Measurements from ENCODE around the gene ZNF536. TPM values are rescaled to one million over a fixed set of nuclear protein-coding genes. Genes with fewer than 3 reads are reported as not detected.

ZNF536 gene
- total and polyA plus RNA-seq, 2 of the 13 experiments (the other 11 are each of a cell fraction or from before 2014, with no cell fraction given): not detected

- Histone ChIP-seq H3K9ac (ENCODE audit: insufficient read depth, low read depth, low read length) (no peak overlapping the region), H3K36me3 (replicated peaks in 1 of 2; ENCODE audit: control insufficient read depth in 1 of 2, insufficient read depth in 2 of 2, low read length in 2 of 2) (no peaks in the 10 kb centered on the region), H3K4me3 (replicated peaks in 1 of 3; ENCODE audit: insufficient read depth in 1 of 3, low read depth in 2 of 3, low read length in 3 of 3) (no peak overlapping the region), H4K20me1 (ENCODE audit: insufficient read depth, low read length) (no peaks in the 10 kb centered on the region), H3K4me2 (ENCODE audit: low read depth, low read length) (no peak overlapping the region), H3K27me3 (ENCODE audit: control insufficient read depth in 1 of 2, insufficient read depth in 2 of 2, low read length in 2 of 2) (no peaks in the 10 kb centered on the region; a peak in 2 of 5 replicates), H3K79me2 (ENCODE audit: insufficient read depth, low read length) (no peaks in the 10 kb centered on the region), H2AFZ (ENCODE audit: low read length) (no peak overlapping the region), H3K4me1 (ENCODE audit: insufficient read depth, low read length) (no peaks in the 10 kb centered on the region), H3K27ac (ENCODE audit: extremely low read length, insufficient read depth, low read length) (no peak overlapping the region), H3K9me3 (ENCODE audit: low read length) (no peaks in the 10 kb centered on the region)
- ChIA-PET POLR2A (no interaction called here), CTCF (ENCODE audit: low intra/inter-chr PET ratio, low total read pairs) (no interaction called here)
- intact Hi-C loops (cut with micrococcal nuclease; ENCODE audit: unreplicated experiment): no loop called here
- no TSS peak for BruUV-seq (replicated peaks)
- DNase-seq (ENCODE audit: low spot score): no peak
- in situ Hi-C loops (cut with HindIII; ENCODE audit: extremely low pct_ligation_motif_present, low pct_unique_long_range_greater_than_20kb): no loop called here
- WGBS (ENCODE audit: low lambda C conversion rate): under 1% methylated on average over 6 of the region's 6 CpGs
- FAIRE-seq: no peak
- ATAC-seq: no peak
- TF ChIP-seq ZNF264 (CRISPR knock-in tag; IDR thresholded peaks at IDR 0.05): no peak
- TF ChIP-seq ZFP37 (CRISPR knock-in tag; IDR thresholded peaks at IDR 0.05; ENCODE audit: borderline replicate concordance): no peak
- no peak for TF ChIP-seq ZFYVE20 (CRISPR knock-in tag; IDR thresholded peaks at IDR 0.05; ENCODE audit: borderline replicate concordance, low read depth)
- TF ChIP-seq ZBTB44 (CRISPR knock-in tag; IDR thresholded peaks at IDR 0.05): no peak
- TF ChIP-seq ZBTB20 (CRISPR knock-in tag; IDR thresholded peaks at IDR 0.05; ENCODE audit: borderline replicate concordance, low read depth): no peak
- no peak for TF ChIP-seq ZFP36L1 (CRISPR knock-in tag; IDR thresholded peaks at IDR 0.05)
- no peak for TF ChIP-seq ZNF788 (CRISPR knock-in tag; IDR thresholded peaks at IDR 0.05; ENCODE audit: borderline replicate concordance)
- TF ChIP-seq CERS6 (CRISPR knock-in tag; IDR thresholded peaks at IDR 0.05): no peak
- no peak for TF ChIP-seq CREB1 (IDR thresholded peaks at IDR 0.05)
- TF ChIP-seq CREB1 (CRISPR knock-in tag; IDR thresholded peaks at IDR 0.05): no peak
- no peak for TF ChIP-seq ZNF607 (CRISPR knock-in tag; IDR thresholded peaks at IDR 0.05; ENCODE audit: borderline replicate concordance)
- no peak for TF ChIP-seq ZNF800 (CRISPR knock-in tag; IDR thresholded peaks at IDR 0.05)
- TF ChIP-seq FOXJ3 (CRISPR knock-in tag; IDR thresholded peaks at IDR 0.05; ENCODE audit: borderline replicate concordance): no peak
- TF ChIP-seq ZBTB39 (CRISPR knock-in tag; IDR thresholded peaks at IDR 0.05): no peak
- no peak for TF ChIP-seq XRCC5 (optimal IDR thresholded peaks at IDR 0.05; ENCODE audit: low read length)
- no peak for TF ChIP-seq GPBP1L1 (CRISPR knock-in tag; IDR thresholded peaks at IDR 0.05)
Measured at GRCh38 chr19:30393729-30394480, 21.7 kb downstream of the ZNF536 start.
